ENCODE measurements around the gene UQCC5. TPM values are rescaled to one million over a fixed set of nuclear protein-coding genes. Genes with fewer than 3 reads are reported as not detected.

Gene UQCC5
- total and polyA plus RNA-seq, 2 donors (not counting 3 experiments of a cell fraction or from before 2014, with no cell fraction given), result 9.9 to 22.6 TPM

DNA sequence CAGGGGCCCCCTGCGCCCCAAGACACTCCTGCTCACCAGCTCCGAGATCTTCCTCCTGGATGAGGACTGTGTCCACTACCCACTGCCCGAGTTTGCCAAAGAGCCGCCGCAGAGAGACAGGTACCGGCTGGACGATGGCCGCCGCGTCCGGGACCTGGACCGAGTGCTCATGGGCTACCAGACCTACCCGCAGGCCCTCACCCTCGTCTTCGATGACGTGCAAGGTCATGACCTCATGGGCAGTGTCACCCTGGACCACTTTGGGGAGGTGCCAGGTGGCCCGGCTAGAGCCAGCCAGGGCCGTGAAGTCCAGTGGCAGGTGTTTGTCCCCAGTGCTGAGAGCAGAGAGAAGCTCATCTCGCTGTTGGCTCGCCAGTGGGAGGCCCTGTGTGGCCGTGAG lies 44.3 kb upstream of the UQCC5 start:
- FAIRE-seq (no peak), DNase-seq (ENCODE audit: low read depth, low spot score) (no peak)
- no peak overlapping the region for H3K9ac ChIP-seq (replicated peaks; ENCODE audit: extremely low read depth, insufficient read depth, low read length)
- H3K27ac ChIP-seq (ENCODE audit: insufficient read depth, low read depth, low read length), result peak overlapping the region; percentile 4
- no peaks in the 10 kb centered on the region for H3K9me1 ChIP-seq (replicated peaks; ENCODE audit: control insufficient read depth, extremely low read depth, insufficient read depth, low read length)
- dilution Hi-C loops (cut with MboI; ENCODE audit: extremely low pct_ligation_motif_present, low sequenced_read_pairs) (no loop called here), intact Hi-C loops (cut with micrococcal nuclease) (no loop called here)
- CTCF ChIA-PET, result interaction anchor here (2.2 to 4.9 kb wide), 2 partner anchors 15 to 21 kb away, joined by 7 to 29 read pairs; no protein-coding TSS in a partner anchor
- H3K4me1 ChIP-seq (ENCODE audit: control insufficient read depth, extremely low read depth, insufficient read depth, low read length), result peaks cover 74% of the 10 kb centered on the region
- no peaks in the 10 kb centered on the region for H4K20me1 ChIP-seq (replicated peaks; ENCODE audit: control insufficient read depth, extremely low read depth, insufficient read depth, low read length)
- H3K4me2 ChIP-seq (ENCODE audit: insufficient read depth, low read length), result no peak overlapping the region
- no peaks in the 10 kb centered on the region for H3K27me3 ChIP-seq (ENCODE audit: control insufficient read depth in 2 of 2, insufficient read depth in 2 of 2, low read length in 2 of 2)
- peaks cover 5 to 45% of the 10 kb centered on the region in 2 experiments for H3K36me3 ChIP-seq (ENCODE audit: control insufficient read depth in 2 of 2, extremely low read depth in 1 of 2, insufficient read depth in 2 of 2, low read length in 2 of 2)
- POLR2A ChIA-PET, result interaction anchor here (0.6 kb wide), 1 partner anchor 47 kb away, joined by 9 read pairs; the partner anchor contains the start of gene SEMA3G
- BruUV-seq (replicated peaks), result no TSS peak
- TF ChIP-seq, protein P1, sequence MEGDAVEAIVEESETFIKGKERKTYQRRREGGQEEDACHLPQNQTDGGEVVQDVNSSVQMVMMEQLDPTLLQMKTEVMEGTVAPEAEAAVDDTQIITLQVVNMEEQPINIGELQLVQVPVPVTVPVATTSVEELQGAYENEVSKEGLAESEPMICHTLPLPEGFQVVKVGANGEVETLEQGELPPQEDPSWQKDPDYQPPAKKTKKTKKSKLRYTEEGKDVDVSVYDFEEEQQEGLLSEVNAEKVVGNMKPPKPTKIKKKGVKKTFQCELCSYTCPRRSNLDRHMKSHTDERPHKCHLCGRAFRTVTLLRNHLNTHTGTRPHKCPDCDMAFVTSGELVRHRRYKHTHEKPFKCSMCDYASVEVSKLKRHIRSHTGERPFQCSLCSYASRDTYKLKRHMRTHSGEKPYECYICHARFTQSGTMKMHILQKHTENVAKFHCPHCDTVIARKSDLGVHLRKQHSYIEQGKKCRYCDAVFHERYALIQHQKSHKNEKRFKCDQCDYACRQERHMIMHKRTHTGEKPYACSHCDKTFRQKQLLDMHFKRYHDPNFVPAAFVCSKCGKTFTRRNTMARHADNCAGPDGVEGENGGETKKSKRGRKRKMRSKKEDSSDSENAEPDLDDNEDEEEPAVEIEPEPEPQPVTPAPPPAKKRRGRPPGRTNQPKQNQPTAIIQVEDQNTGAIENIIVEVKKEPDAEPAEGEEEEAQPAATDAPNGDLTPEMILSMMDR (IDR thresholded peaks at IDR 0.05; ENCODE audit: extremely low read depth in 1 of 2, insufficient read depth in 1 of 2, low read depth in 1 of 2, low read length in 2 of 2), result no peak
- TF ChIP-seq POLR2AphosphoS5 (IDR thresholded peaks at IDR 0.05; ENCODE audit: insufficient read depth, low read depth, low read length) (no peak), MYC (IDR thresholded peaks at IDR 0.05; ENCODE audit: low read depth, low read length) (no peak), FOS (IDR thresholded peaks at IDR 0.05; ENCODE audit: borderline replicate concordance, insufficient read depth, low read length) (no peak), EZH2 (IDR thresholded peaks at IDR 0.05; ENCODE audit: borderline replicate concordance, low read depth, low read length, severe bottlenecking) (no peak), POLR2A (IDR thresholded peaks at IDR 0.05; ENCODE audit: low read depth, low read length) (no peak), GATA2 (IDR thresholded peaks at IDR 0.05; ENCODE audit: insufficient read depth, insufficient read length, low read depth, low read length) (no peak), JUN (IDR thresholded peaks at IDR 0.05; ENCODE audit: borderline replicate concordance, insufficient read depth, insufficient read length, low read depth) (no peak)
- TF ChIP-seq, protein P2, sequence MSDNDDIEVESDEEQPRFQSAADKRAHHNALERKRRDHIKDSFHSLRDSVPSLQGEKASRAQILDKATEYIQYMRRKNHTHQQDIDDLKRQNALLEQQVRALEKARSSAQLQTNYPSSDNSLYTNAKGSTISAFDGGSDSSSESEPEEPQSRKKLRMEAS (IDR thresholded peaks at IDR 0.05; ENCODE audit: insufficient read depth, insufficient read length), result no peak
- H3K79me2 ChIP-seq (ENCODE audit: control insufficient read depth, insufficient read depth, low read length), result peaks cover 19% of the 10 kb centered on the region
- H3K4me3 ChIP-seq (replicated peaks in 1 of 3; ENCODE audit: insufficient read depth in 1 of 3, low read depth in 1 of 3, low read length in 3 of 3), result no peak overlapping the region
- no peaks in the 10 kb centered on the region for H3K9me3 ChIP-seq (replicated peaks; ENCODE audit: control insufficient read depth, insufficient read depth, low read length)
- H2AFZ ChIP-seq (ENCODE audit: low read depth, low read length), result no peak overlapping the region
